Measurements from ENCODE around the gene PACS2. TPM values are rescaled to one million over a fixed set of nuclear protein-coding genes. Genes with fewer than 3 reads are reported as not detected.

The PACS2 gene
- total RNA-seq, 1 donor from 2014 or later = 124 TPM

DNA sequence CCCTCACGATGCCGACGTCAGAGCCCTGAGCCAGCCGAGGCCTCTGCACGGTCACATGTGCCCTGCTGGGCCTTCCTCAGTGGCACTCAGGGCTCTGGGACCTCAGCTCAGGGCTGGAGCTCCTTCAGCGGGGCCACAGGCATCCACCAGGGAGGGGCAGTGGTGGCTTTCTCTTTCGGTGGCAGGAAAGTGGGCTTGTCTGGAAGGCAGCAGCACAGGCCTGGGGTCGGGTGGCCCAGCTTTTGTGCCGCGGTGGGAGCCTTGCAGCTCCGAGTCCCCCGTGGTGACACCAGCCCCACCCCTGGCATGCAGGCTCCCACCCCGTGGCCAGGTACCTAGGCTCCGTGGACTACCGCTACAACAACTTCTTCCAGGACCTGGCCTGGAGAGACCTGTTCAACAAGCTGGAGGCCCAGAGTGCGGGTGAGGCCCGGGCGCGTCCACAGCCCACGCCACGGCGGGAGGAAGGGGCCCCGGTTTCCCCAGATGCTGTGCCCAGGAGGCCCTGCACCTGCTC is 69.6 kb downstream of the PACS2 start:
- DNase-seq (ENCODE audit: extremely low read depth, low read depth, low spot score) = no peak

GRCh38 chr14:105384605-105385321 is 70.2 kb downstream of the PACS2 start:
- no peak for DNase-seq (ENCODE audit: extremely low read depth, low read depth, low spot score)

- no peak for DNase-seq (ENCODE audit: extremely low read depth, low read depth, low spot score)
Observed at GRCh38 chr14:105385322-105385637, 70.7 kb downstream of the PACS2 start.

DNA sequence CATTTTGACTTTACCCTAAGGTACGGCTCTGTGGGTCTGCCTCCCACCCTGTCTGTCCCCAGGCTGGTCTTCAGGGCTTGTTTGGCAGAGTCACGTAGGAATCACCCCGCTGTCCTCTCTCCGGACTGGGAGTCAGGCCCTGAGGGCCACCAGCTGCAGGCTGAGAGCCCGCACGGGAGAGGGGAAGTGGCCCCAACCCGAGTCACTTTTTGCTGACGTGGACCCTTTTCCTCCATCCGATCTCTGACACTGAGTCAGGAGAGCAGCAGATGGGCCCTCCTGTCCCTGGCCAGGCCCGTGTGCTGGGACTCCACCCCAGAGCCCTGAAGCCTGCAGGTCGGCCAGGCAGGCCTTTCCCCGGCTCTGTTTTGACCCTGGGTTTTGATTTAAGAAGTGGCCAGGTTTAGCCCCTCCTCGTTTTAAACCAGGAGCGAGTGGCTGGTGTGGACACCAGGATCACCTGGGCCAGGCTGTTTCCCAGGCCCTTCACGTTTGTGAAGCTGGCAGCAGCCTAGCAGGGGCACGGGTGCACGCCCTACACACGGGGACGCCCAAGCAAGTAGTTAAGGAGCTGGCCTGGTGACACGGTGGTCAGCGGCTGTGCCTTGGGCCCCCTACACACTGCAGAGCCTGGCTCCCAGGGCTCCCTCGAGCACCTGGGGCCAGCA is 71.3 kb downstream of the PACS2 start:
- no peak for DNase-seq (ENCODE audit: extremely low read depth, low read depth, low spot score)

DNA sequence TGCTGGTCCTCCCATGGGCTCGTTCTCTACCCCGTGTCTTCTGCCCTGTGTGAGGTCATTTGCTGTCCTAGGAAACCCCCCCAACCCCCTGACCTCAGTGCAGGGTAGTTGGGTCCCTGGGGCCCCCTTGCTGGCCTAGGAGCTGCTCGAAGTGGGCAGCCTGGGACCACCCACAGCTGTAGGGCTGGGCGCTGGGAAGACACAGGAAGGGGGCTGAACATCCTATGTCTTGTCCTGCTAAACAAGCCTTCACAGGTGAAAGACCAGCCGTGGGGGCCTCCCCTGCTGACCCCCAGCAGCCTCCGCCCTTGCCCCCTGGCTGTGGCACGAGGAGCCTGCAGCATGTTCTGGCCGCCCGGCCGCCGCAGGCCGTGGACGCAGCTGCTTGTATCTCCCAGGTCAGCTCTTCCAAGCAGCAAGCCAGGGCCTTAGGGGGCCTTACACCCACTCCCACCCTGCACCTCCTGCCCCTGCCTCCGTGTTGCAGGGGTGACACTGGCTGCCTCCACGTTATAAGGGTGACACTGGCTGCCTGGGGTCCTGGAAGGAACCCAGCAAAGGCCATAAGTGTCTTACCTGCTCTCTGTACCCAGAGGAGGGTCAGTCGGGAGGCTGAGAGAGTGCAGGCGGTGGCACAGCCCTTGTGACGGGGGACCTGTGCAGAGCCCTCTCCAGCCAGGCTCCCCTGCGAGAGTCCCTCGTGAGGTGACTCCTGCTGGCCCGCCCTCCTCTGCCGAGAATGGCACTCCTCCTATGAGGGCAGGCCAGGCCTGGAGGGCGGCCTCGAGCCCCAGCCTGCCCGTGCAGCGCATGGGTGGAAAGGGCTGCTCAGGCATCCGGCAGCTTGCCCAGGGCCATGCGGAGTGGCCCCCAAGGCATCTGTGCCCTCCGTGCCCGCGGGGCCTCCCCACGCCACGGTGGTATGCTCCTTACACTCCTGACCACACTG is 72.3 kb downstream of the PACS2 start:
- no peak for DNase-seq (ENCODE audit: extremely low read depth, low read depth, low spot score)

GRCh38 chr14:105387530-105387922 is 73.0 kb downstream of the PACS2 start:
- no peak for DNase-seq (ENCODE audit: extremely low read depth, low read depth, low spot score)

DNA sequence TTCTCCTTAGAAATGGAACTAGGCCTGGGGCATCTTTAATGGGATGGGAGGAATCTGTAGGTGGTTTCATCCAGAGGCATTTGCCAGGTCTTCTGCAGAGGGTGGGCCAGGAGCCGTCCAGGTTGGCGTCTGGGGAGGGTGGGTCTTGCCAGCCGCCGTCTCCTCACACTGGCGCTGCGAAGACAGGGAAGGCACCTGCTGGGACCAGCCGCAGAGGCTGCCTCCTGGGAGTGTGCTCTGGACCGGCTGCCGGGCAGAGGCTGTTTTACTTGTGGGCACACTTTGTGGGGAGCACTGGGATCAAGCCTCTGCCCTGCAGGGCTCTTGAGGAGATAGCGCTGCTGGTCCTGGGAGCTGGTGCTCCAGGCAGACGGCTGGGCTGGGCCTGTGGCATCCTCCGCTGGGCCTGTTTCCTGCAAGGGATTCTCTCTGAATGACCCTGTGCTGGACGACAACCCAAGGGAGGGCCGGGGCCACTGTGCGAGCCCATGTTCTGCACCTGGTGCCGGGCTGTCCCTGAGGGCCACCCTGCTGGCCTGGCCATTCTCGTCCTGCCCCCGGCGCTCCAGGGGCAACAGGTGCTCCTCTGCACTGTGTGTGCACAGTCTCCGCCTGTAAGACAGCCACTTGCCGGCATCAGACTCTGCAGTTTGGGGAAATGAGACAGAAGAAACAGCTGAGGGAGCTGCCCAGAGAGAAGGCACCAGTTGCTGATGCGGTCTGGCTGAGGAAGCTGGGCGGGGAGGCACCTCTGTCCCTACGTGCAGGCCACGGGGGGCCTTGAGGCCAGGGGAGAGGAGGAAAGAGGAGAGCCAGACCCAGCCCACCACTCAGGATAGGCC is 73.8 kb downstream of the PACS2 start:
- no peak for DNase-seq (ENCODE audit: extremely low read depth, low read depth, low spot score)

DNA sequence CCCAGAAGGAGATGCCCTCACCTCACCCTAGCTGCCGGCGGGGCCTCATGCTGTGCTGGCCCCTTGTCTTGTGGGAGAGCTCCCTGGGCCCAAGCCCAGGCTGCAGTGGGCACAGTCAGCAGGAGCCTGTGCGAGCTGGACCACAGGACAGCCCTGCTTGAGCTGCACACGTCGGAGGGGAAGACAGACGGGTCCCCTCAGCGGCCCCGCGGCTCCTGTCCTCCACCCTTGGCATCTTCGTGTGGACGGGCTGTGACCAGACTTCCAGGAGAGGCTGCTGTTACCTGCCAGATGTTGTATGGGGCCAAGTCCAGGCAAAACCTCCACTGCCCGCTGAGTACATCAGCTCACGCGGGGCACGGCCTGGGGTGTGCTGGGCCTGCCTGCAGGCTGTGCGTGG is 74.4 kb downstream of the PACS2 start:
- DNase-seq (ENCODE audit: extremely low read depth, low read depth, low spot score) = no peak

- no peak for DNase-seq (ENCODE audit: extremely low read depth, low read depth, low spot score)
Observed at GRCh38 chr14:105389534-105389933, 75.0 kb downstream of the PACS2 start.

GRCh38 chr14:105389976-105390848 is 75.7 kb downstream of the PACS2 start:
- DNase-seq (ENCODE audit: extremely low read depth, low read depth, low spot score) = no peak

DNA sequence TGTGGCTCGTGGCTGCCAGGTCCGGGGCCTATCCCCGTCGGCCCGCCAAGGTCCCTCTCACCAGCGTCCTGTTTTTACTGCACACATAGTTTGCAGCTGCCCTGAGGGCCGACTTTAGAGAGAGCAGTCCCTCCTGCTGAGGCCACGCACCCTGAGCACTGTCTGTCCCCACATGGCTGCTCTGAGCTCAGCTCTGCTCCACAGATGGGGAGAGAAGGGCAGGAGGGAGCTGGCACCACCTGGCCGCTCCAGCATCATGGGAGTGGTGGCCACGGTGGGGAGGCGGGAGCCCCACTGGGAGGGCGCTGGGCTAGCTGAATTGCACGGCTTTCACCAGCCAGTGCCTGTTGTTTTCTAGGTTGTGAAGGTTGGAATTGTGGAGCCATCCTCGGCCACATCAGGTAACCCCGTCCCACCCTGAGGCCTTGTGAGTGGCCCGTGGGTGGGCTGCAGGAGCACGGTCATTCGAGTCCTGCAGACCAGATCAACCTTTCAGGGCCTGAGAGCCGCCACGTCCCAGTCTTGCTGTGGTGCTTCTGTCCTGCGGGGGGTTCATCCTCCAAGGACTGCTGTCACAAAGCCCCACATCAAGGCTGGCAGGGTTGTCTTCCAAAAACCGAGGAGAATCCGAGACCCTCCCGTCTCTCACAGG is 76.4 kb downstream of the PACS2 start:
- no peak for DNase-seq (ENCODE audit: extremely low read depth, low read depth, low spot score)

DNA sequence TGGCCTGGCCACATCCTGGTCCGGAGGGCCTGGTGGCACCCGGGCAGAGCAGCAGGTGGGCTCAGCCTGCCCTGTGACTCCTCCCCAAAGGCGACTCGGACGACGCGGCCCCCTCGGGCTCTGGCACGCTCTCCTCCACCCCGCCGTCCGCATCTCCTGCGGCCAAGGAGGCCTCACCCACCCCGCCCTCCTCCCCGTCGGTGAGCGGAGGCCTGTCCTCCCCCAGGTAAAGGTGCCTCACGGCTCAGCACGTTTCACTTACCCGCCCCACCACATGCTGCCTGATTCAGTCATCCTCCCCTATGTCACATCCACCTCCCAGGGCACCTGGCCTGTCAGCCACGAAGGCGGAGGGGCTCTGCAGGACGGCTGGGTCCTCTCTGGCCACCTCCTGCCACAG is 77.0 kb downstream of the PACS2 start:
- DNase-seq (ENCODE audit: extremely low read depth, low read depth, low spot score) = no peak

DNA sequence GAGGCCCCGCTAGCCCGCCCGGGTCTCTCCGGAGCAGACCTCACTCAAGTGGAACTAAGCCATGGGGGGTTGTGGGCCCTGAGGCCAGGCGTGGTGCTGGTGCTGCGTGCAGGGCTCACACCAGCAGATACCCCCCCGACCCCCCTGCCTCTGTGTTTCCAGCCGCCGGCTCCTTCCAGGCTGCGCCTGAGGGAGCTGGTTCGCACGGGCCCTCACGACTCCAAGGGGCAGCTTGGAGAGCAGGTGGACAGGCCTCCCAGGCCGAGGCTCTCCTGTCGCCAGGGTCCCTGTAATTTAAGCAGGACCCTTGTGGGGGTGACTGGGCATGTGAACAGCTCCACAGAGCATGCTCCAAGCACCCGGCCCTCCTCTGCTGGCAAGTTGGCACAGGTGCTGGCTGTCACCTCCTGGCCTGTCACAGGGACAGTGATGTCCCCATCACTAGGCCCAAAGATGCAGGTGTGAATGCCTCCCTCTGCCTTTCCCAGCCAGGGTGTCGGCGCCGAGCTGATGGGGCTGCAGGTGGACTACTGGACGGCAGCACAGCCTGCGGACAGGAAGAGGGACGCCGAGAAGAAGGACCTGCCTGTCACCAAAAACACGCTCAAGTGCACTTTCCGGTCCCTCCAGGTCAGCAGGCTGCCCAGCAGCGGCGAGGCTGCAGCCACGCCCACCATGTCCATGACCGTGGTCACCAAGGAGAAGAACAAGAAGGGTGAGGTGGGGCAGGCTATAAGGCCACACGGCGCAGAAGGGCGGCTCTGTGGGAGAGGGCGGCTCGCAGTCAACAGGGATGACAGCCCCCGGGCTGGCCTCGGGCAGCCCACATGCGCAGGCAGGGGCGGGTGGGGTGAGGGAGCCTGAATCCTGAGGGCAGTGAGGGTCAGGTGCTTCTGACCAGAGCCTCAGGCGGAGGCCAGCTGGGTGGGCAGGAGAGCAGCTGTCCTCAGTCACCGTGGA is 77.9 kb downstream of the PACS2 start:
- DNase-seq (ENCODE audit: extremely low read depth, low read depth, low spot score) = no peak

DNA sequence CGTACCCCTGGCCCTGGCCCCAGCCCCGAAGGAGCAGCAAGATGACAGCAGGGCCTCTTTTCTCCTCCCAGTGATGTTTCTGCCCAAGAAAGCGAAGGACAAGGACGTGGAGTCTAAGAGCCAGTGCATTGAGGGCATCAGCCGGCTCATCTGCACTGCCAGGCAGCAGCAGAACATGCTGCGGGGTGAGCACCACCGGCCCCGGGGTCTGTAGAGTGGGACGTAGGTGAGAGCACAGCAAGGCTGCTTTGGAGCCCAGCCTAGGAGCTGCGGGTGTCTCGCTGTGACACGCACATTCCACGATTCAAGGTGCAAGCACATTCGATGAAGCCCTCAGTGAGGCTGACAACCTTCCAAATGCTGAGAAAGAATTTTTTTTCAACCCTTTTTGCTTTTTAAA is 78.6 kb downstream of the PACS2 start:
- DNase-seq (ENCODE audit: extremely low read depth, low read depth, low spot score) = no peak

GRCh38 chr14:105394714-105395537 is 80.4 kb downstream of the PACS2 start:
- no peak for DNase-seq (ENCODE audit: extremely low read depth, low read depth, low spot score)

GRCh38 chr14:105395538-105395854 is 80.9 kb downstream of the PACS2 start:
- no peak for DNase-seq (ENCODE audit: extremely low read depth, low read depth, low spot score)

GRCh38 chr14:105397350-105397931 is 82.9 kb downstream of the PACS2 start:
- DNase-seq (ENCODE audit: extremely low read depth, low read depth, low spot score) = no peak
